ENCODE measurements around the gene AVPI1. TPM values are rescaled to one million over a fixed set of nuclear protein-coding genes. Genes with fewer than 3 reads are reported as not detected.

Gene AVPI1
- polyA plus RNA-seq, 1 donor (not counting 4 experiments of a cell fraction or from before 2014, with no cell fraction given): 48.8 TPM

DNA sequence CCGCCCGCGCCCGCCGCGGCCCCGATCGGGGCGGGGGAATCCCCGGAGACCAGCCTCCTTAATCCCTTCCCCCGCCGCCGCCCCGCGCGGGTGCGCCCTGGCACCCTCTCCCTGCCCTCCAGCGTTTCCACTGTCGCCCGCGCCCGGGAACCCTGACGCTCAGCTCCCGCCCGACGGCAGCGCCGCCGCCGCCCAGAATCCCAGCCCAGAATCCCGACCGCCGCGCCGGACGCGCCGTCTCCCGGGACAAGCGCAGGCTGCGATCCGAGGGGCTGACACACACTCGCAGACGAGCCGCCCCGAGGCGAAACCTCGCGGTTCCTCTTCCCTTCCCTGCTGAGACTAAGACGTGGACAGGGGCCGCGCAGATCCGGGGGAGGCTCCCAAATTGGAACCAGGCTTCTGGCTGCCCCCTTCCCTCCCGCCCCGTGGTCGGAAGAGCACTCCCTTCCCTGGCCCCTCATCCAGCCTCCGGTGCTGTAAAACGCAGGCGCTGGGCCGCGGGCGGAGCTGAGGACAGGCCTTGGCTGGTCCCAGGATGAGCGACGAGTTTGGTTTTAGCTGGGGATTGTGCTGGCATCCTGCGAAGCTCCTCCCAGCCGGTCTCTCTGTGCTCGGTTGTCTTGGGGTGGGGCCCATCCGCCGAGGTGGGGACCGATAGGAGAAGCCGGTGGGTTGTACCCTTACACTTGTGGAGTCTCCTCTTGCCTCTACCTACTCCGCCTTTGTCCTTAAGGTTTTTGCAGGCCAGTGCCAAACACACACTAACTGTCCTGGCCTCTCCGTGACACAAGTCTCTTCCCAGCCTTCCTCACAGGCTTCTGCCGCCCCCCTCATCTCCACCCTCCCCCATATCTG lies 27.6 kb upstream of the AVPI1 start:
- Histone ChIP-seq H3K9ac (ENCODE audit: control insufficient read depth, extremely low read depth, insufficient read depth, low read length) (peak overlapping the region; percentile 94), H3K4me3 (ENCODE audit: control insufficient read depth in 2 of 3, extremely low read depth in 1 of 3, insufficient read depth in 2 of 3, low read depth in 1 of 3, low read length in 3 of 3) (peak overlapping the region; percentile 67 to 74 (median 73)), H3K4me1 (ENCODE audit: control insufficient read depth, extremely low read depth, insufficient read depth, low read length) (peaks cover 54% of the 10 kb centered on the region), H2AFZ (ENCODE audit: control insufficient read depth, low read length) (no peak overlapping the region), H3K4me2 (ENCODE audit: control insufficient read depth, extremely low read depth, insufficient read depth, low read depth, low read length) (peak overlapping the region; percentile 73), H3K9me3 (ENCODE audit: control insufficient read depth, low read depth, low read length) (no peaks in the 10 kb centered on the region), H3K9me1 (ENCODE audit: control insufficient read depth, extremely low read depth, insufficient read depth, low read length) (no peaks in the 10 kb centered on the region), H3K36me3 (ENCODE audit: control insufficient read depth in 2 of 2, extremely low read depth in 1 of 2, insufficient read depth in 2 of 2, low read length in 2 of 2) (peaks cover 6 to 24% of the 10 kb centered on the region in 2 experiments), H4K20me1 (ENCODE audit: control insufficient read depth, extremely low read depth, insufficient read depth, low read length) (no peaks in the 10 kb centered on the region), H3K27ac (ENCODE audit: control insufficient read depth, insufficient read depth, low read length) (peak overlapping the region; percentile 93), H3K79me2 (ENCODE audit: control insufficient read depth, insufficient read depth, low read length) (peaks cover 34% of the 10 kb centered on the region), H3K27me3 (ENCODE audit: control insufficient read depth, extremely low read depth, insufficient read depth, low read length) (no peaks in the 10 kb centered on the region)
- DNase-seq (ENCODE audit: low read depth, low spot score) (peak; percentile 64), FAIRE-seq (peak; percentile 90)
- no peak for TF ChIP-seq EZH2 (IDR thresholded peaks at IDR 0.05; ENCODE audit: low read length)
- TF ChIP-seq, protein P1, sequence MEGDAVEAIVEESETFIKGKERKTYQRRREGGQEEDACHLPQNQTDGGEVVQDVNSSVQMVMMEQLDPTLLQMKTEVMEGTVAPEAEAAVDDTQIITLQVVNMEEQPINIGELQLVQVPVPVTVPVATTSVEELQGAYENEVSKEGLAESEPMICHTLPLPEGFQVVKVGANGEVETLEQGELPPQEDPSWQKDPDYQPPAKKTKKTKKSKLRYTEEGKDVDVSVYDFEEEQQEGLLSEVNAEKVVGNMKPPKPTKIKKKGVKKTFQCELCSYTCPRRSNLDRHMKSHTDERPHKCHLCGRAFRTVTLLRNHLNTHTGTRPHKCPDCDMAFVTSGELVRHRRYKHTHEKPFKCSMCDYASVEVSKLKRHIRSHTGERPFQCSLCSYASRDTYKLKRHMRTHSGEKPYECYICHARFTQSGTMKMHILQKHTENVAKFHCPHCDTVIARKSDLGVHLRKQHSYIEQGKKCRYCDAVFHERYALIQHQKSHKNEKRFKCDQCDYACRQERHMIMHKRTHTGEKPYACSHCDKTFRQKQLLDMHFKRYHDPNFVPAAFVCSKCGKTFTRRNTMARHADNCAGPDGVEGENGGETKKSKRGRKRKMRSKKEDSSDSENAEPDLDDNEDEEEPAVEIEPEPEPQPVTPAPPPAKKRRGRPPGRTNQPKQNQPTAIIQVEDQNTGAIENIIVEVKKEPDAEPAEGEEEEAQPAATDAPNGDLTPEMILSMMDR (optimal IDR thresholded peaks at IDR 0.05 in 1 of 3, IDR thresholded peaks at IDR 0.05 in 1 of 3, conservative IDR thresholded peaks at IDR 0.05 in 1 of 3; ENCODE audit: extremely low read depth in 1 of 3, insufficient read depth in 2 of 3, low read length in 3 of 3): no peak
- dilution Hi-C loops (cut with MboI; ENCODE audit: extremely low pct_ligation_motif_present, low sequenced_read_pairs): no loop called here

DNA sequence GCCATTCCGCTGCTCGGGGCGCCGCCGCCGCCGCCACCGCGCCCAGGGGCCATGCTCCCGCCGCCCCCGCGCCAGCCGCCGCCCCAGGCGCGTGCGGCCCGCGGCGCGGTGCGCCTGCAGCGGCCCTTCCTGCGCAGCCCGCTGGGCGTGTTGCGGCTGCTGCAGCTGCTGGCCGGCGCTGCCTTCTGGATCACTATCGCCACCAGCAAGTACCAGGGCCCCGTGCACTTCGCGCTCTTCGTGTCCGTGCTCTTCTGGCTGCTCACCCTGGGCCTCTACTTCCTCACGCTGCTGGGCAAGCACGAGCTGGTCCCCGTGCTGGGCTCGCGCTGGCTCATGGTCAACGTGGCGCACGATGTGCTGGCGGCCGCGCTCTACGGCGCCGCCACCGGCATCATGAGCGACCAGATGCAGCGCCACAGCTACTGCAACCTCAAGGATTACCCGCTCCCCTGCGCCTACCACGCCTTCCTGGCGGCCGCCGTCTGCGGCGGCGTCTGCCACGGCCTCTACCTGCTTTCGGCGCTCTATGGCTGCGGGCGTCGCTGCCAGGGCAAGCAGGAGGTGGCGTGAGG lies 26.9 kb upstream of the AVPI1 start:
- Histone ChIP-seq H3K79me2 (ENCODE audit: control insufficient read depth, insufficient read depth, low read length) (peaks cover 34% of the 10 kb centered on the region), H4K20me1 (ENCODE audit: control insufficient read depth, extremely low read depth, insufficient read depth, low read length) (no peaks in the 10 kb centered on the region), H3K9me1 (ENCODE audit: control insufficient read depth, extremely low read depth, insufficient read depth, low read length) (no peaks in the 10 kb centered on the region), H3K4me3 (ENCODE audit: control insufficient read depth in 2 of 3, extremely low read depth in 1 of 3, insufficient read depth in 2 of 3, low read depth in 1 of 3, low read length in 3 of 3) (peak overlapping the region; percentile 67 to 74 (median 73)), H3K4me1 (ENCODE audit: control insufficient read depth, extremely low read depth, insufficient read depth, low read length) (peaks cover 50% of the 10 kb centered on the region), H3K4me2 (ENCODE audit: control insufficient read depth, extremely low read depth, insufficient read depth, low read depth, low read length) (peak overlapping the region; percentile 73), H3K36me3 (ENCODE audit: control insufficient read depth in 2 of 2, extremely low read depth in 1 of 2, insufficient read depth in 2 of 2, low read length in 2 of 2) (peaks cover 6 to 22% of the 10 kb centered on the region in 2 experiments), H3K9ac (ENCODE audit: control insufficient read depth, extremely low read depth, insufficient read depth, low read length) (peak overlapping the region; percentile 94), H3K9me3 (ENCODE audit: control insufficient read depth, low read depth, low read length) (no peaks in the 10 kb centered on the region), H2AFZ (ENCODE audit: control insufficient read depth, low read length) (peak overlapping the region; percentile 6), H3K27ac (ENCODE audit: control insufficient read depth, insufficient read depth, low read length) (peak overlapping the region; percentile 93), H3K27me3 (ENCODE audit: control insufficient read depth, extremely low read depth, insufficient read depth, low read length) (no peaks in the 10 kb centered on the region)
- dilution Hi-C loops (cut with MboI; ENCODE audit: extremely low pct_ligation_motif_present, low sequenced_read_pairs): no loop called here
- FAIRE-seq (no peak), DNase-seq (ENCODE audit: low read depth, low spot score) (no peak)
- TF ChIP-seq, protein P1 (optimal IDR thresholded peaks at IDR 0.05 in 1 of 3, IDR thresholded peaks at IDR 0.05 in 1 of 3, conservative IDR thresholded peaks at IDR 0.05 in 1 of 3; ENCODE audit: extremely low read depth in 1 of 3, insufficient read depth in 2 of 3, low read length in 3 of 3): peak; percentile 12 to 49 (median 33)
- TF ChIP-seq EZH2 (IDR thresholded peaks at IDR 0.05; ENCODE audit: low read length): no peak
